ENCODE measurements around the gene FRMD6.

FRMD6 gene

DNA sequence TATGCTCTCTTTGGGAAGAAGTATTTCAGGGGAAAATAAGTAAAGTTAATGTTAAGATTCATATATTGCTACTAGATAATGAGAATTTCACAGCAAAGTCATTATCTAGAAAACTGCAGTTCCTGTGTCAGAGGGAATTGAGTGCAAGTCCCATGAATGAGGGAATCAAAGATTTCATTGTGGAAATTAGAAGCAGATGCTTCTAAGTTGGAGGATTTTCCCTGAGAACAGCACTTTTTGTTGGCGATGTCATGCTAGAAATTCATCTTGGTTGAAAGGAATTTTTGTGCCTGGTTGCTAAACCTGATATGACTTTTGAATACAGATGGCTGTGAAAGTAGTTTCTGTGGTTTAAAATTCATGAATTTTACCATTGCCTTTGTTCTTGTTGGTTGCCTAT lies 25.6 kb downstream of the FRMD6 start:
- H4K20me1 ChIP-seq (ENCODE audit: insufficient read depth, low read length): no peaks in the 10 kb centered on the region; the same call in 1 of the 2 replicates
- H3K79me2 ChIP-seq (ENCODE audit: insufficient read depth, low read length): peaks cover 74% of the 10 kb centered on the region
- H3K27ac ChIP-seq (ENCODE audit: low read length): no peak overlapping the region
- H3K4me1 ChIP-seq (ENCODE audit: insufficient read depth, low read length): no peaks in the 10 kb centered on the region
- no peak overlapping the region for H3K9ac ChIP-seq (ENCODE audit: low read depth, low read length)
- no peak overlapping the region for H3K4me2 ChIP-seq (ENCODE audit: insufficient read depth, low read length)
- H2AFZ ChIP-seq (ENCODE audit: low read depth, low read length): no peak overlapping the region
- no peaks in the 10 kb centered on the region for H3K36me3 ChIP-seq (ENCODE audit: insufficient read depth, low read length)
- H3K27me3 ChIP-seq (ENCODE audit: insufficient read depth, low read length, poor library complexity): no peaks in the 10 kb centered on the region
- no peak for TF ChIP-seq CTCF (IDR thresholded peaks at IDR 0.05; ENCODE audit: borderline replicate concordance, extremely low read depth, low read length, poor library complexity, severe bottlenecking)
- TF ChIP-seq EZH2 (IDR thresholded peaks at IDR 0.05; ENCODE audit: borderline replicate concordance, low read depth, low read length, severe bottlenecking): no peak
- ATAC-seq (ENCODE audit: insufficient read depth, low read depth): 0 out of 3 replicates have a peak, but pooled peaks have one; percentile 9
- H3K9me3 ChIP-seq (ENCODE audit: insufficient read depth, low read length, severe bottlenecking): no peaks in the 10 kb centered on the region
- H3K4me3 ChIP-seq (ENCODE audit: low read depth in 1 of 2, low read length in 2 of 2): no peak overlapping the region
- DNase-seq: no peak

GRCh38 chr14:51677738-51678137 lies 26.0 kb downstream of the FRMD6 start:
- H2AFZ ChIP-seq (ENCODE audit: low read depth, low read length): no peak overlapping the region
- peaks cover 76% of the 10 kb centered on the region for H3K79me2 ChIP-seq (ENCODE audit: insufficient read depth, low read length)
- no peaks in the 10 kb centered on the region for H3K9me3 ChIP-seq (ENCODE audit: insufficient read depth, low read length, severe bottlenecking)
- no peak for DNase-seq
- H4K20me1 ChIP-seq (ENCODE audit: insufficient read depth, low read length): no peaks in the 10 kb centered on the region; the same call in 1 of the 2 replicates
- H3K4me1 ChIP-seq (ENCODE audit: insufficient read depth, low read length): no peaks in the 10 kb centered on the region
- H3K36me3 ChIP-seq (ENCODE audit: insufficient read depth, low read length): 0 out of 2 replicates have a peak, but pooled peaks cover 2% of the 10 kb centered on the region
- TF ChIP-seq EZH2 (IDR thresholded peaks at IDR 0.05; ENCODE audit: borderline replicate concordance, low read depth, low read length, severe bottlenecking) (no peak), CTCF (IDR thresholded peaks at IDR 0.05; ENCODE audit: borderline replicate concordance, extremely low read depth, low read length, poor library complexity, severe bottlenecking) (no peak)
- no peak overlapping the region for H3K4me2 ChIP-seq (ENCODE audit: insufficient read depth, low read length)
- ATAC-seq (ENCODE audit: insufficient read depth, low read depth): peak; percentile 39; the same call in 1 of the 3 replicates
- no peak overlapping the region for H3K9ac ChIP-seq (ENCODE audit: low read depth, low read length)
- H3K27ac ChIP-seq (ENCODE audit: low read length): no peak overlapping the region
- no peak overlapping the region for H3K4me3 ChIP-seq (ENCODE audit: low read depth in 1 of 2, low read length in 2 of 2)
- no peaks in the 10 kb centered on the region for H3K27me3 ChIP-seq (ENCODE audit: insufficient read depth, low read length, poor library complexity)

- no peak for DNase-seq
- no peak overlapping the region for H3K4me3 ChIP-seq (ENCODE audit: low read depth in 1 of 2, low read length in 2 of 2)
- H4K20me1 ChIP-seq (ENCODE audit: insufficient read depth, low read length): peaks cover under 1% of the 10 kb centered on the region
- no peak overlapping the region for H3K9ac ChIP-seq (ENCODE audit: low read depth, low read length)
- H3K27ac ChIP-seq (ENCODE audit: low read length): no peak overlapping the region
- no peak overlapping the region for H2AFZ ChIP-seq (ENCODE audit: low read depth, low read length)
- no peak overlapping the region for H3K4me2 ChIP-seq (ENCODE audit: insufficient read depth, low read length)
- H3K27me3 ChIP-seq (ENCODE audit: insufficient read depth, low read length, poor library complexity): no peaks in the 10 kb centered on the region
- ATAC-seq (ENCODE audit: insufficient read depth, low read depth): no peak
- no peaks in the 10 kb centered on the region for H3K9me3 ChIP-seq (ENCODE audit: insufficient read depth, low read length, severe bottlenecking)
- 0 out of 2 replicates have a peak, but pooled peaks cover 3% of the 10 kb centered on the region for H3K36me3 ChIP-seq (ENCODE audit: insufficient read depth, low read length)
- H3K4me1 ChIP-seq (ENCODE audit: insufficient read depth, low read length): no peaks in the 10 kb centered on the region
- TF ChIP-seq EZH2 (IDR thresholded peaks at IDR 0.05; ENCODE audit: borderline replicate concordance, low read depth, low read length, severe bottlenecking): no peak
- no peak for TF ChIP-seq CTCF (IDR thresholded peaks at IDR 0.05; ENCODE audit: borderline replicate concordance, extremely low read depth, low read length, poor library complexity, severe bottlenecking)
- peaks cover 73% of the 10 kb centered on the region for H3K79me2 ChIP-seq (ENCODE audit: insufficient read depth, low read length)
These were observed 28.3 kb downstream of the FRMD6 start for GRCh38 chr14:51680031-51680430.

Data from DND-41 (cell line).